Neutrophil (primary cell): Measurements from ENCODE around the gene ANHX.

Source experiments
- H3K27ac ChIP-seq: fragments of 200-600 bp; sonication (generic); 2 replicates; pipeline ENCODE4 v1.5.1; 2016; ENCODE audit warnings: mild to moderate bottlenecking, moderate library complexity
- H3K27me3 ChIP-seq: fragments of 200-600 bp; sonication (generic); 2 replicates; pipeline ENCODE4 v1.6.0; 2016; ENCODE audit warnings: mild to moderate bottlenecking
- H3K36me3 ChIP-seq: fragments of 200-600 bp; sonication (generic); 2 replicates; pipeline ENCODE4 v1.5.1; 2017
- H3K4me1 ChIP-seq, 2 experiments: fragments of 200-600 bp in 1 of 2; sonication (generic) in 1 of 2; 1 replicate in 1 of 2; 2 replicates in 1 of 2; pipeline versions ENCODE4 v1.5.1 to v1.6.1; 2013 to 2016; ENCODE audit warnings: low read depth in 1 of 2, low read length in 1 of 2, mild to moderate bottlenecking in 1 of 2, moderate library complexity in 1 of 2; ENCODE audit not compliant: control insufficient read depth in 1 of 2, insufficient read depth in 1 of 2
- H3K4me3 ChIP-seq, 2 experiments: fragments of 200-600 bp in 1 of 2; sonication (generic) in 1 of 2; 1 replicate in 1 of 2; 2 replicates in 1 of 2; pipeline ENCODE4 v1.5.1; 2013 to 2016; ENCODE audit warnings: low read depth in 1 of 2, low read length in 1 of 2, mild to moderate bottlenecking in 1 of 2, moderate library complexity in 1 of 2
- H3K9me3 ChIP-seq: fragments of 200-600 bp; sonication (generic); 2 replicates; pipeline ENCODE4 v1.5.1; 2016
- CTCF ChIP-seq: fragments of 200-600 bp; sonication (generic); IDR thresholded peaks from 2 replicates; pipeline ENCODE4 v1.5.1; 2016; ENCODE audit warnings: antibody characterized with exemption

Gene ANHX

GRCh38 chr12:133203344-133204263 is 32.1 kb downstream of the ANHX start:
- Histone ChIP-seq H3K27me3 (no peaks in the 10 kb centered on the region), H3K27ac (no peak overlapping the region), H3K4me3 (no peak overlapping the region), H3K4me1 (no peaks in the 10 kb centered on the region), H3K9me3 (peaks cover 84% of the 10 kb centered on the region), H3K36me3 (peaks cover 8% of the 10 kb centered on the region)
- TF ChIP-seq CTCF, result no peak

GRCh38 chr12:133202493-133203343 is 33.0 kb downstream of the ANHX start:
- Histone ChIP-seq H3K4me3 (no peak overlapping the region), H3K27ac (no peak overlapping the region), H3K27me3 (no peaks in the 10 kb centered on the region), H3K4me1 (no peaks in the 10 kb centered on the region), H3K36me3 (peaks cover 8% of the 10 kb centered on the region), H3K9me3 (peaks cover 75% of the 10 kb centered on the region)
- no peak for TF ChIP-seq CTCF

GRCh38 chr12:133201888-133202287 is 33.8 kb downstream of the ANHX start:
- Histone ChIP-seq H3K27ac (no peak overlapping the region), H3K4me3 (no peak overlapping the region), H3K4me1 (no peaks in the 10 kb centered on the region), H3K36me3 (peaks cover 8% of the 10 kb centered on the region), H3K27me3 (no peaks in the 10 kb centered on the region), H3K9me3 (peaks cover 67% of the 10 kb centered on the region)
- TF ChIP-seq CTCF, result no peak

- H3K9me3 ChIP-seq, result peaks cover 52% of the 10 kb centered on the region
- H3K4me1 ChIP-seq, result no peaks in the 10 kb centered on the region
- no peak overlapping the region for H3K4me3 ChIP-seq
- peaks cover 70% of the 10 kb centered on the region for H3K36me3 ChIP-seq
- no peak for TF ChIP-seq CTCF
- no peak overlapping the region for H3K27ac ChIP-seq
- H3K27me3 ChIP-seq, result no peaks in the 10 kb centered on the region
These were observed 42.8 kb downstream of the ANHX start for GRCh38 chr12:133192847-133193246.

- Histone ChIP-seq H3K4me1 (no peaks in the 10 kb centered on the region), H3K9me3 (peaks cover 58% of the 10 kb centered on the region), H3K36me3 (peaks cover 68% of the 10 kb centered on the region), H3K27ac (no peak overlapping the region), H3K27me3 (no peaks in the 10 kb centered on the region), H3K4me3 (no peak overlapping the region)
- no peak for TF ChIP-seq CTCF
These were observed 45.5 kb downstream of the ANHX start for GRCh38 chr12:133190176-133190575.
